Right lung (tissue), 5 donors: Measurements from ENCODE around the gene UBR4. TPM values are rescaled to one million over a fixed set of nuclear protein-coding genes. Genes with fewer than 3 reads are reported as not detected.

Experiments
- DNase-seq, 2 donors: peaks; one replicate each; pipeline ENCODE4 v3.0.0-alpha.2; 2013
- polyA plus RNA-seq, 5 donors: library from polyadenylated mRNA; unstranded; fragments of 120-200 nt; gene quantifications; one replicate each; pipeline versions ENCODE4 v1.2.1 to v1.2.3, GENCODE V29; 2013; ENCODE audit warnings: inconsistent platforms in 1 of 5, low replicate concordance in 1 of 5; ENCODE audit not compliant: insufficient read length in 5 of 5, insufficient read depth in 1 of 5

The UBR4 gene
- polyA plus RNA-seq, 5 donors: 90.8 to 116 (median 102) TPM

DNA sequence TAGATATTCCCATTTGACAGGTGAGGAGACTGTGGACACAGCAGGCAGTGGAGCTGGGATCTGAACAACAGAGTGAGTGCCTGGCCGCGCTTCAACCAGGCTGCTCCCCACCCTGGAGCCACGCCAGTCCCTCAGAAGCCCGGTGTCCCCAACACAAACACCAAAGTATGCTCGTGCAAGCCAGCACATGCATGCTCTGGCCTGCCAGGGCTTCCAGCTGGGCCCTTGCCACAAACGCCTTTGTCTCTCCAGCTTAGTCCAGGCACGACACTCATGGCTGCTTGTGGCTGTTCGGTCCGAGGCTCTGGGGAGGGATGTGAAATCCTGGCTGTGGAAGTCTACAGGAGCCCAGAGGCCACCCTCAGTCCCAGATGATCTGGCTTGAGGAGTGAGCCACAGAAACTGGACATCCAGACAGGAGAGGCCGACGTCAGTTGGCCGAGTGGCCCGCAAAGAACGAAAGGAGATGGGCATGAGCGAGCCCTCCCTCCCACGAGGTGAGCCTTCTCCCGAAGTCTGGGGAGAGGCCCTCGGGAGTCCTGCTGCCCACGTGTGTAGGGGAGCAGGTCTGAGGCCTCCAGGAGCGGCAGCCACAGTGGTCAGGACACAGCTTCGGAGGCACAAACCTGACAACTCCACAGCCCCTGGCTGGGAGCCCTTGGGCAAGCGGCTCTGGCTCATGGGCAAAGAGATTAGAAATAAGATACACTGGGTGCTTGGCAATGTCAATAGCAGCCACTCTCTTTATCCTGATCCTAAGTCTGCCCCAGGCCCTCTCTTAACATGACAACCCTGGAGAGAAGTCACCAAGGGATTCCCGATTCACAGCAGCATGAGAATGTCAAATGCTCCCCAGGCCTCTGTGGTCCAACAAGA lies 136.5 kb downstream of the UBR4 start:
- DNase-seq: no peak

DNA sequence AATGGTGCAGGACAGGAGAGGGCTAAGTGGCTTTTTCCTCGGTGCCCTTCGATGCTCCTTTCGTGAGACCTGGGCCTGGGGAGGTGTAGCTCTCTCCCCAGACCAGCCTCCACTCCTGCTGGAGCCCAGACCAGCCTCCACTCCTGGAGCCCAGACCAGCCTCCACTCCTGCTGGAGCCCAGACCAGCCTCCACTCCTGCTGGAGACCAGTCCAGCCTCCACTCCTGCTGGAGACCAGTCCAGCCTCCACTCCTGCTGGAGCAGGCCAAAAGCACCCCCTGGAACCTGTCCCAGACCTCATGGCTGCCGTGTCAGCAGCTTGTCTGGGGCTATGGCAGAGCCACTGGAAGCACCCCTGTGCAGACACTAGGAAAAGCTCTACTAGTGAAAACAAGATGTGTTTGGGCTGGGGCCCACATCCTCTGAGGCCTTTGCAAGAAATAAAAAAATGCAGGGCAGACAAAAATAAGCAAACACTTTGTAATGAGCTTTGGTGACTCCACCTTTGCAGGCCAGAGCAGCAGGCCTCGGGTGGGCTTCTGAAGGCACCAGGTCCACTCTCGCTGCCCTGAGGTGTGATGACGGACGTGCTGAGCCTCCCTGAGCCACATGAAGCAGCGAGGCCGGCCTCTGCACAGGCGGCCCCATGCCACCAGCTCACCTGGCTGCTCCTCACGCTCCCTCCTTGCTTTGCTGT lies 137.6 kb downstream of the UBR4 start:
- DNase-seq: no peak

- no peak for DNase-seq
These were observed 138.3 kb downstream of the UBR4 start for GRCh38 chr1:19071674-19072281.

DNA sequence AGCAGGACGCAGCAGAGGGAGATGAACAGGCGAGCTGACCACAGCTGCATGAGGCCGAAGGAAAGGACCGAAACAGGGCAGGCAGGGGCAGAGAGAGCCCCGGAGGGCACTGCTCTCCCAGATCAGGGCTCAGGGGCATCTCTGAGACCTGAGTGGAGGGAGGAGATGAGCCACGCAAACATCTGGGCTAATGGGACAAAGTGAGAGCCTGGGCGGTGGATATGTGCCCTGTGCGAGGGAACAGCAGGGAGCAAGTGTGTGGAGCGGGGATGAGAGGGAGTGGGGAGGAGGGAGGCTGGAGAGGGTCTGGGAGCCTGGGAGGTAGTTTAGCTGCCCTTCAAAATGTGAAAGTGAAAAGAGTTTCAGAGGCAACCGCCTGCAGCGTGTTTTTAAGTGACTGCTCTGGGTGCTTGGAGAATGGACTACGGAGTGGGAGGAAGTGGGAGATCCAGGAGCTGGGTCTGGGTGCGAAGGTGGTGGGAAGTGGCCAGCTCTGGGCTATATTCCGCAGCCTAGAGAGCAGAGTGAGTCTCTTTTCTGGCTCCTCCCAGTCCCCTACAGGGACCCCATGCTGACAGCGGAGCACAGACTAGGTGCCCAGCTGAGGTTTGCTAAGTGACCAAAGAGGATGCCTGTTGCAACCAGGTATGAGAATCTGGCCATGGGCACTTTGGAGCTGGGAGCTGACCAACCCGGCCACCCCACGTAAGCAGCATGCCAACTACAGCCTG lies 139.0 kb downstream of the UBR4 start:
- no peak for DNase-seq

DNA sequence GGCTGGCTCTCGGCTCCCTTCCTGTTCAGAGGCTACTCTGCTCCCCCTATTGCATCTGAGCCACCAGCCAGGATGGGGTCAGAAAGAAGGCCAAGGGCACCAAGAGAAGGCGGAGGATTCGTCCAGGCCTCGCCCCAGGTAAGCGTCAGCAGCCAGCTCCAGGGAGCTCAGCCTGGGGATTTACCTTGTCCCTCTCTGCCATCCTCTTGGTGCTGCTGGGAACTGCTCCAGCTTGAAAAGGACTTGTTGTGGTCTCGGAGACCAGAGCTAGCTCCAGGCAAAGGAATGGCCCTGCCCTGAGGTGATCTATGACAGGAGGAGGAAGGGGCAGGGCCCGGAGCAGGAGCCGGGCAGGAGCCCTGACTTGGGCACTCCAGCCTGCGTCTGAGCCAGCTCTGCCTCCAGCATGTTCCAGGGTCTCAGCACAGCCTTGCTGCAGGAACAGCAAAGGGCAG lies 139.8 kb downstream of the UBR4 start:
- no peak for DNase-seq

DNA sequence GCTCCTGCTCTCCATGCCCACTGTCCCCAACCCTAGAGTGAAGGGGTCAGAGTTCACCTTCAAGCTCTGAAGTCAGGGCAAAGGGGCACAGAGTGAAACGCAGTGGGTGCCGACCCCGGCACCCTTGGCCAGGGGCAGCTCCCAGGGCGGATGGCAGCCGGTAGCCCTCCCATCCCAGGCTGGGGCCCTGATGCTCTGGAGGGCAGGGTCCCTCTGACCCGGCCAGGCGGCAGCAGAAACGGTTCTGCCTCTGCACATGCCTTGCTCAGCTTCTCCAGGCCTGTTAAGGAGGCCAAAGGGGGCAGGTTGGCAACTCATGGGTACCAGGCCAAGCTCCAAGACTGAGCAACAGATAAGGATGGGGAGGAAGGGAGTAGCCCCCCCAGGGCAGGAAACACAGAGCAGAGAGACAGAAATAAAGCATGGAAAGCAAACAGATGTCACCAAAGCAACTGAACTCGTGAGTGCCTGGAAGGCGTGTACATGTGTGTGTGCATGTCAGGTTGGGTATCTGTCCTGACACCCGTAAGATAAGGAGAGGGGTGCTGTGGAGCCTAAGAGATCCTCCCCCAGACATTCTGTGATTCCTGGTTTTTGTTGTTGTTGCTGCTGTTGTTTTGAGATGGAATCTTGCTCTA lies 141.3 kb downstream of the UBR4 start:
- no peak for DNase-seq

GRCh38 chr1:19067912-19068638 lies 142.0 kb downstream of the UBR4 start:
- DNase-seq: no peak

GRCh38 chr1:19067182-19067911 lies 142.7 kb downstream of the UBR4 start:
- no peak for DNase-seq

GRCh38 chr1:19066874-19067181 lies 143.2 kb downstream of the UBR4 start:
- DNase-seq: no peak

- no peak for DNase-seq
These were observed 143.7 kb downstream of the UBR4 start for GRCh38 chr1:19066248-19066873.

- DNase-seq: no peak
These were observed 144.4 kb downstream of the UBR4 start for GRCh38 chr1:19065526-19066247.

- no peak for DNase-seq
These were observed 145.1 kb downstream of the UBR4 start for GRCh38 chr1:19064906-19065450.

GRCh38 chr1:19063122-19063521 lies 146.9 kb downstream of the UBR4 start:
- no peak for DNase-seq

- DNase-seq: no peak
These were observed 147.6 kb downstream of the UBR4 start for GRCh38 chr1:19062258-19063029.

DNA sequence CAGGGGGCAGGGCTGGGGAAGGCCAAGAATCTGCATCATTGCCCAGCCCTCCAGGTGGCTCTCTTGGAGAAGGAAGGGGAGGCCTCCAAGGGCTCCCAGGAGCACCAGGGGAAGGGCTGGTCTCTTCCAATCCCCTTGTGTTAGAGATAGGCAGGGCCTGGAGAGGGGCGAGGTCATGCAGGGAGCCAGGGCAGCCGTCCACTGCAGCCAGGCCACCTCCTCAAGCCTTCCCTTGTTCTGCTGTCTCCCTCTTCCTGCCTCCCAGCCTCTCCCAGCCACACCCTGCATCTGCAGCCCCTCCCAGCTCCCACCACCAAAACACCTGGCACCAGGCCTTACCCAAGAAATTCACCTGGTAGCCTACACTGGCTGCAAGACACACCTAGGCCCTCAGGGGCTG lies 148.3 kb downstream of the UBR4 start:
- no peak for DNase-seq

DNA sequence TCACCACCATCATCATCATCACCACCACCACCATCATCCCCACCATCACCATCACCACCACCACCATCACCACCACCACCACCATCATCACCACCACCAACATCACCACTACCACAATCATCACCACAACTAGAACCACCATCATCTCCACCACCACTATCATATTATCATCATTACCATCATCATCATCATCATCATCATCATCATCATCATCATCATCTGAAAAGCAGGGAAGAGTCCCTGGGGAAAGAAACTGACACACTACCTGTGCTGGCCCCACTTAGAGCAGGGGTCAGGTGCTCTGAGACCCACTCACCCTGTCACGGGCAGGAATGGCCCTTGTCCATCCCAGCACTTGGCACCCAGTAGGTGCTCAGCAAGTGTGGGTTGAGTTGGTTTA lies 148.7 kb downstream of the UBR4 start:
- no peak for DNase-seq

- no peak for DNase-seq
These were observed 150.3 kb downstream of the UBR4 start for GRCh38 chr1:19059773-19060172.

DNA sequence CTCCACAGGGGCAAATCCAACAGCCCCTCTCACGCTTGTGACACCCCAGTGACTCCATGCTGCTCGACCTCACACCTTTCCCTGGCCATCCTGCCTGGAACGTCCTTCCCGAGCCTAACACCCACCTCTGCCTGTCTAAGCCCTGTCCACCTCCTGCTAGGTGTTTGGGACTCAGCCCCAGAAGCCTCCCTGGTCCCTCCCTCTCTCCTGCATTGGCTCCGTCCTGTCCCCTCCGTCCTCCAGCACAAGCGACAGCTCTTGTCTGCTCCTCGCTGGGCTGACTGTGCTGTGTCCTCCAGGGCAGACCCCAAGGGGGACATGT lies 151.6 kb downstream of the UBR4 start:
- no peak for DNase-seq
